AG04450 (cell line): Measurements from ENCODE around the gene KLF2. TPM values are rescaled to one million over a fixed set of nuclear protein-coding genes. Genes with fewer than 3 reads are reported as not detected.

Experiments used
- CTCF ChIA-PET: fragments of 300-600, 350-600 bp; formaldehyde crosslinking; extraction: SDS; loops from one replicate; lab custom pipeline; 2022; ENCODE audit warnings: antibody characterized with exemption, inconsistent platforms; lab: Charles Lee
- POLR2A ChIA-PET: fragments of 350-600 bp; formaldehyde crosslinking; extraction: SDS; loops from one replicate; lab custom pipeline; 2021; ENCODE audit warnings: antibody characterized with exemption, inconsistent platforms; lab: Yijun Ruan, JAX
- DNase-seq: peaks from one replicate; pipeline ENCODE4 v3.0.0-alpha.2; 2011; ENCODE audit warnings: low read depth, low spot score
- H3K27ac ChIP-seq: one replicate; pipeline ENCODE4 v1.5.1; 2012; ENCODE audit warnings: low read depth, low read length, control low read depth
- H3K27me3 ChIP-seq: one replicate; pipeline ENCODE4 v1.6.0; 2012; ENCODE audit warnings: low read length; ENCODE audit not compliant: control insufficient read depth, insufficient read depth
- H3K4me3 ChIP-seq: 2 replicates; pipeline ENCODE4 v1.5.1; 2011; ENCODE audit warnings: mild to moderate bottlenecking, low read depth, low read length, control low read depth
- H3K9me3 ChIP-seq: 2 replicates; pipeline ENCODE4 v1.5.1; 2012; ENCODE audit warnings: low read length; ENCODE audit not compliant: control insufficient read depth, insufficient read depth
- polyA plus RNA-seq: library from polyadenylated mRNA; depleted of rRNA; stranded (reverse); fragments of >200 nt; gene quantifications from 2 replicates; pipeline ENCODE4 v1.2.3, GENCODE V29; 2011
- TF ChIP-seq, protein P1 (sequence below): IDR thresholded peaks from 2 replicates; pipeline ENCODE4 v1.5.1; 2011; ENCODE audit warnings: low read depth, low read length, control low read depth, inconsistent platforms

Gene KLF2
- polyA plus RNA-seq, 1 experiment, result 0.60 TPM

GRCh38 chr19:16361926-16362325 is 37.3 kb downstream of the KLF2 start:
- DNase-seq, result no peak
- TF ChIP-seq, protein P1, sequence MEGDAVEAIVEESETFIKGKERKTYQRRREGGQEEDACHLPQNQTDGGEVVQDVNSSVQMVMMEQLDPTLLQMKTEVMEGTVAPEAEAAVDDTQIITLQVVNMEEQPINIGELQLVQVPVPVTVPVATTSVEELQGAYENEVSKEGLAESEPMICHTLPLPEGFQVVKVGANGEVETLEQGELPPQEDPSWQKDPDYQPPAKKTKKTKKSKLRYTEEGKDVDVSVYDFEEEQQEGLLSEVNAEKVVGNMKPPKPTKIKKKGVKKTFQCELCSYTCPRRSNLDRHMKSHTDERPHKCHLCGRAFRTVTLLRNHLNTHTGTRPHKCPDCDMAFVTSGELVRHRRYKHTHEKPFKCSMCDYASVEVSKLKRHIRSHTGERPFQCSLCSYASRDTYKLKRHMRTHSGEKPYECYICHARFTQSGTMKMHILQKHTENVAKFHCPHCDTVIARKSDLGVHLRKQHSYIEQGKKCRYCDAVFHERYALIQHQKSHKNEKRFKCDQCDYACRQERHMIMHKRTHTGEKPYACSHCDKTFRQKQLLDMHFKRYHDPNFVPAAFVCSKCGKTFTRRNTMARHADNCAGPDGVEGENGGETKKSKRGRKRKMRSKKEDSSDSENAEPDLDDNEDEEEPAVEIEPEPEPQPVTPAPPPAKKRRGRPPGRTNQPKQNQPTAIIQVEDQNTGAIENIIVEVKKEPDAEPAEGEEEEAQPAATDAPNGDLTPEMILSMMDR, result no peak
- Histone ChIP-seq H3K4me3 (no peak overlapping the region), H3K27ac (no peak overlapping the region), H3K9me3 (no peaks in the 10 kb centered on the region; the same call in 1 of the 2 replicates), H3K27me3 (no peaks in the 10 kb centered on the region)
- POLR2A ChIA-PET, result interaction anchor here (1.2 kb wide), 1 partner anchor 38 kb away, joined by 5 read pairs; the partner anchor contains the start of gene KLF2
- CTCF ChIA-PET, result interaction anchor here (0.7 to 1.1 kb wide), 4 partner anchors 18 to 114 kb away, joined by 3 to 4 read pairs (median 3); no protein-coding TSS in a partner anchor

GRCh38 chr19:16363133-16363851 is 38.7 kb downstream of the KLF2 start:
- CTCF ChIA-PET, result interaction anchor here (0.6 to 1.5 kb wide), 2 partner anchors 20 to 115 kb away, joined by 4 to 5 read pairs; no protein-coding TSS in a partner anchor

DNA sequence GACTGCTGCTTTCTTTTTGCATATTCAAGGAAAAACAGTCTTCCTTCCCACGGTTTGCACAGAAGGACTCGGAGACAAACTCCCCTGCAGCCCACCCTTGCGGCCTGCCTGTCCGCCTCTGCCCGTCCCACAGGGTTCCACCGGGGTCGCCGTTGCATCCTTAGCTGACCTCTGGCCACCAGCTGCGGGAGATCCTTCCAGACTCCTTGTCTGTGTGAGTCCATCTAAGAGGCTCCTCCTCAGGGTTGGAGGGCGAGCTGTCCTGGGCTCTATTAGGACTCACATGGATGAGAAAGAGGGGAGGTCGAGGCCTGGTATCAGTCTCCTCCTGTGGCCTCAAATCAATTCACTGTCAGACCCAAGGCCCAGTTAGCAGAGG is 39.2 kb downstream of the KLF2 start:
- POLR2A ChIA-PET, result no interaction called here
- H3K27me3 ChIP-seq, result no peaks in the 10 kb centered on the region
- TF ChIP-seq, protein P1, result no peak
- no peak for DNase-seq
- H3K4me3 ChIP-seq, result no peak overlapping the region
- no peak overlapping the region for H3K27ac ChIP-seq
- CTCF ChIA-PET, result interaction anchor here (1.5 kb wide), 1 partner anchor 19 kb away, joined by 4 read pairs; no protein-coding TSS in a partner anchor
- no peaks in the 10 kb centered on the region; the same call in 1 of the 2 replicates for H3K9me3 ChIP-seq

More at GRCh38 chr19:16363133-16363851, 38.7 kb downstream of the KLF2 start:
- TF ChIP-seq, protein P1, result no peak
- H3K4me3 ChIP-seq, result no peak overlapping the region
- H3K27me3 ChIP-seq, result no peaks in the 10 kb centered on the region
- no peak overlapping the region for H3K27ac ChIP-seq
- POLR2A ChIA-PET, result no interaction called here
- DNase-seq, result no peak
- no peaks in the 10 kb centered on the region; the same call in 1 of the 2 replicates for H3K9me3 ChIP-seq

GRCh38 chr19:16364231-16364865 is 39.7 kb downstream of the KLF2 start:
- ChIA-PET CTCF (interaction anchor here (1.5 kb wide), 1 partner anchor 19 kb away, joined by 4 read pairs; no protein-coding TSS in a partner anchor), POLR2A (no interaction called here)
- Histone ChIP-seq H3K27ac (no peak overlapping the region), H3K4me3 (no peak overlapping the region), H3K9me3 (no peaks in the 10 kb centered on the region; the same call in 1 of the 2 replicates), H3K27me3 (no peaks in the 10 kb centered on the region)
- no peak for DNase-seq
- TF ChIP-seq, protein P1, result no peak
